HG03196 (cell line): ENCODE measurements around the gene LRRC15.

Experiments
- ATAC-seq: cut with Tn5 transposase; IDR thresholded peaks from one replicate; pipeline ENCODE4 v1.9.1; 2021; ENCODE audit not compliant: unreplicated experiment

The LRRC15 gene

DNA sequence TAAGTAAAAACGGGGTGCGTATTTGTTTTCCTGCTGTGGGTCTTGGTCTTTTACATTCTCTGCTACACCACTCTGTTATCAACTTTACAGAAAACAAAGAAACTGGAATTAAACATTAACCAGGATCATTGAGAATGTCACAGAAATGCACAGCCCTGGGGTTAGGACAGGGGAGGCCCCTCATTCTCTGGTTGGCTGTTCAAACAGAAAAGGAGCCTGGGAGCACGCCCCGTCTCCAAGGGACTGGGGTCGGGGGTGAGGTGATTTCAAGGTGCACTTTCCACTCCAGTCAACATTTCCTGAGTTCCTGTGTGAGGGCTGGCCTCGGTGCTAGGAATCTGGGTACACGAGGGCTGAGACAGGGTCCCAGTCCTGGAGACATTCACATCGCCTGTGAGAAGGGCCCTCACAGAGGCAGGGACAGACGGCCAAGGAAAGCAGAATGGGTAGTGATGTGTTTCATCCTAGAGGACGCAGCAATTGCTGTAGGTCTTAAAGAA, 48.7 kb downstream of the LRRC15 start:
- no peak for ATAC-seq

- ATAC-seq, result no peak
Observed at GRCh38 chr3:194320100-194320499, 49.4 kb downstream of the LRRC15 start.

- no peak for ATAC-seq
Observed at GRCh38 chr3:194318511-194319161, 50.9 kb downstream of the LRRC15 start.

DNA sequence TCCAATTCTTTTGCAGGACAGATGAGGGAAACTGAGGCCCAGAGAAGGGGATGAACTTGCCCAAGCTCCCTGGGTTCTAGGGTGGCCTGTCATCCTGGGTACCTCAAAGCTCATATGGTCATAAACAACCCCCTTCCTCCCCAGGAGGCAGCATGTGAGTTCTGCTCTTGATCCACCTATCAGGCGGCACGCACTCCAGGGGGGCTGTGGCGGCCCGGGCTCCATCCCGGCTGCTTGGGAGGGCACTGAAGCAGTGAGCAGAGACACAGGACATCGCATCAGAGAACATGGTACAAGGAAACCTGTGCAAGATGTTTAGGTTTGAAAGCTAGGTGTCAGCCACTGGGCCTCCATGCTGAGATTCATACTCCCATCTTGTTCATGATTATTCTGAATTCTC, 52.6 kb downstream of the LRRC15 start:
- no peak for ATAC-seq

DNA sequence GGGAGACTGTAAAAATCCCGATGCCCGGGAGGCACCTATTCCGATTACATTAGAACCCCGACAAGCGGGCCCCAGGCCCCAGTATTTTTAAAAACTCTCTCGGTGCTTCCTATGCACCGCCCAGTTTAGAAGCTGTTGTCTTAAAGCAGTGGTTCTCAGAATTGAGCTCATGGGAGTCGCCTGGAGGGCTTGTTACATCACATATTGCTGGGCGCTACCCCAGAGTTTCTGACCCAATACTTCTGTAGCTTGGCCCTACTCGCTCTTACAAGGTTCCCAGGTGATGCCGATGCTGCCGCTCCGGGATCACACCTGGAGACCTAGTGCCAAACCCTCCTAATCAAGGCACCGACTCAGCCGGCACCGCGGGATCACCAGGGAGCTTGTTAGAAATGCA, 53.6 kb downstream of the LRRC15 start:
- ATAC-seq, result peak; percentile 12

DNA sequence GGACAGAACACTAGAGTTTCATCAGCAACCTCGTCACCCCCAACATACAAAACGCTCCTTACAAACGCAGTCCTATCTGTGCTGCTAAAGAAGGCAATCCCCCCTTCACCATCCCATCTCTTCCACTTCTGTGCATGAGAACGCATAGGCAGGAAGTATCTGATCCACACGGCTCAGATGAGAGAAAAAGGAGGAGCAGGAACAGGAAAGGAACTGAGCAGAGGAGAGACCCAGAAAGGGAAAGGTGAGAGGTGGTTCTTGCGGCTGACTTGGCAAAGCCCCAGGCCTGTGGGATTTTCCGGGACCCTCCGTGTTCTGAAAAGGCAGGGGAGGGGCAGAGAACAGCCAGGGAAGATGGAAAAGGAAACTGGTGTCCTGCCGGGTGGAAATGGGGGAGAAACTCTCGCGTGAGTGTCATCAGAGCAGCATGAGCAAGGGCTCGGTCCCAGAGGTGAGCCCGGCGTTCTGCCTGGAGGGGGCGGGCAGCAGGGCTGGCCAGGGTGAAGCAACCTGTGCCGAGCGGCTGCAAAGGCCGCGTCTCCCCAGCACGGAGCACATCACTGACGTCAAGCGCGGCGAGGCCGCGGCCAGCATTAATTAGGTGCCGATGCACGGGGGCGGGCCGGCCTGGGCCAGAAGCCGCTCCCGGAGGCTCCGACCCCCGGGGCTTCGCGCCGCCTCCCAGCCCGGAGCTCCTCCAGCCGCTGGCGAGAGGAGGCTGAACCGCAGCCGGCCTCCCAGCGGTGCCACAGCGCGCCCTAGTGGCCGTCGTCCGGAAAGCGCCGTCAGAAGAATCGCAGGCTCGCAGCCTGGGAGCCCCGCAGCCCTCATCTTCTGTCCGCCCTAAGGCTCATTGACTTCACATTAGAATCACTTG, 54.2 kb downstream of the LRRC15 start:
- peak; percentile 86 for ATAC-seq

- ATAC-seq, result no peak
Observed at GRCh38 chr3:194314388-194315068, 55.0 kb downstream of the LRRC15 start.

GRCh38 chr3:194313560-194314387, 55.8 kb downstream of the LRRC15 start:
- ATAC-seq, result no peak

- ATAC-seq, result no peak
Observed at GRCh38 chr3:194312743-194313281, 56.7 kb downstream of the LRRC15 start.

DNA sequence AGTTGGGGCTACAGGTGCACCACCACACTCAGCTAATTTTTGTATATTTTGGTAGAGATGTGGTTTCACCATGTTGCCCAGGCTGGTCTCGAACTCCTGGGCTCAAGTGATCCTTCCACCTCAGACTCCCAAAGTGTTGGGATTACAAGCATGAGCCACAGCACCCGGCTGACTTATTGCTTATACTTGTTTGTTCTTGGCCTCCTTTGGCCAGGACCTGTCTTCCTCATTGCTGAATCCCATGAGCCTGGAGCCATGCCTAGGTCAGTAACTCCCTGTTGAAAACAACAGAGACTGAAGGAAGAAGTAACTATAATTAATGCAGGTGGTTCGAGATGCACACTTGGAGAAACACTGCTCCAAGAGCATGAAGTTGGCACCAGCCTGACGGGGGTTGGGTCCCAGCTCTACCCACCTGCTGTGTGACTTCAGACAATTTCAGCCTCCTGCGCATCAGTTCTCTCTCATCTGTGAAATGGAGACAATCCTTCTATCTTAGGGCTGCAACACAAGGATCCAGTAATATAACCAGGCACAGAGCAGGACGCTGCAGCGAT, 57.3 kb downstream of the LRRC15 start:
- no peak for ATAC-seq

GRCh38 chr3:194311000-194311399, 58.5 kb downstream of the LRRC15 start:
- no peak for ATAC-seq

DNA sequence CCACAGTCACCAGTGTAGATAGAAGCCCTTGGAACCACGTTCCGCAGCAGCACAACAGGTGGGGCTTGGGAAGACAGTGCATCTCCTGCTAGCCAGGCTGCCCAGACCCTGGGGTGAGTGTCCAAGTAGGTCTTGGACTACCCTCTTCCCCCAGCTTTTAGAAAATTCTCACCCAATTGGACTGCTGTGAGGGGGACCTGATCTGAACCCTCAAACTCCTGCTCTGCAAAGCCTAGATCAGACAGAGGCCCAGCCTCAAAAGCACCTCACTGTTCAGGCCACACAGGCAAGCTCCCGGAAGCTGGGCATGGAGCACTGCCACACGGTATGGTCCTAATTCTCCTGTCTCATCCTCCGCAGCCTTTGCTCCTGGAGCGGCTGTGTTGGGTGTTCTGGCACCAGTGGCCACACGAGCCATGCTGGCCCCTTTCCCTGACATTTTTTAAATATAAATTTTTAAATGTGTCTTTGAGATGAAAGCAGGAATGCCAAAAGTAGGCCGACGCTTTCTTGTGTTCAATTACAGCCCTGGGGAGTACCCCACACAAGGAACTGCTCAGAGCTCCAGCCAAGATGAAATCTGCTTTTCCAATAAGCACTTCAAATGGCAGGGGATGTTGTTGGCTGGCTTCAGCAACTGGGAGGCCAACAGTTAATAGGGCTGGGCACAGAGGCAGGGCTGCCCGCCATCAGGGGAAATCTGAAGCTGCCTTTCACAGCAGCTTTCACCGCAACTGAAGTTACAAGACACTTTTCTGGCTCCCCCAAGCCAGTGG, 59.3 kb downstream of the LRRC15 start:
- no peak for ATAC-seq

- ATAC-seq, result peak; percentile 28
Observed at GRCh38 chr3:194308601-194309449, 60.7 kb downstream of the LRRC15 start.

- no peak for ATAC-seq
Observed at GRCh38 chr3:194307849-194308248, 61.7 kb downstream of the LRRC15 start.

DNA sequence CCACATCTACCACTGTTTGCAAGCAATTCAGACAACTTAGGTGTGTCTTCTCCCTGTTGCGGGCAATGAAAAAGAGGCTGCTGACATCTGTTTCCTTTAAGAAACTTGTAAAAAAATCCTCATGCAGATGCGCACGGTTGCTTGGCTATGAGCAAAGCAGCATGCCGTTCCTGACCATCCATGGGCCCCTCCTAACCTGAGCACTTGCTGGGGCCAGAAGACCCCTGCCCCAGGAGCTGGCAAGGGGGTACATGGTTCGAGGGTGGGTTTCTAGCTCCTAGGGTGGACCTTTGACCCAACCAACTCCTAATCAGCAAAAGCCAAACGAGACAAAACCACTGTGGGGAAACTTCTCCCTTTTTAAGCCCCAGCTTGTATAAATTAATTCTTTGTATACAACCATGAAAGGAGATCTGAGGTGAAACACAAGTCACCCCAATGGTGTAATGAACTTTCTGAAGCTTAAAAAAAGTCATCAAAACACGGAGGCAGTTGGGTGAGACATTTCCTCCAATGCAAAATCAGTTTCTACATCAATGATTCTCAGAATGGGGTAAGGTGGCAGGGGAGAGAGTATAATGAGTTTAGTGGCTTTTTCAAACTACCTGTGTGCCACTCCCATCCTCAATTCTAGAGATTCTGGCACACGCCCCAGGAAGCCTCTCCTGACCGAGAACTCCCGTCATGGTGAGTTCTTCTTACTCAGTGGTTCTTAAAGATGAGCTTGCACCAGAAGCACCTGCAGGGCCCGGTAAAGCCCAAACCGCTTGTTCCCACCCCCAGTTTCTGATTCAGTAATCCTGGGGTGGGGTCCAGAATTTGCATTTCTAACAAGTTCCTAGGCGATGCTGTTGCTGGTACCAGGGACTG, 62.5 kb downstream of the LRRC15 start:
- peak; percentile 47 for ATAC-seq

DNA sequence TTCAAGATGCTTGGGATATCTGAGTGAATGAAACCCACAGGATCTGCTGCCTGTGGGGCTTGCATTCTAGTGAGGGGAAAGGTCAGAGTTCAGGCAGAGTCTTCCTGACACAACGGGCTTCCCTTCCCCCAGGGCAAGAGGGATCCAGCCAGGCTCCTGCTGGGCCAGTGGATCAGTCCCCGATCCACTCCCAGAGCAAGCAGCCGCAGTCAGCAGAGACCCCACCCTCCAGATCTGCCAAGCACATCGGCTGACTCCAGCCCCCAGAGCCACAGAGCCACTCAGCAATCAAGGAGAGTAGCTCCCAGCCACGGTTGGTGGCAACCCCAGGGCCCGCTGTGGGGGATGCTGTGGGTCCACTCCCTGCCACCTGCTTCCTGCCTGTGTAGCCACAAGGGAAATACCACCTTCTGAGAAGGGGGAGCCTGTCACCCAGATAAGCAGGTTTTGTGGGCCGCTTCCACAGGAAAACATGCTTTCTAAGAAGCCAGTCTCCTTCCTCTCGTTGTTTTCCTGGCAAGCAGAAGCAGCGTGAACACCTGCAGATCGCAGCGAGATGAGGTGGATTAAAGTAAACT, 63.3 kb downstream of the LRRC15 start:
- ATAC-seq, result peak; percentile 54
